Measurements from ENCODE around the gene SLC20A1. TPM values are rescaled to one million over a fixed set of nuclear protein-coding genes. Genes with fewer than 3 reads are reported as not detected.
"Not testable (repeated sequence)": the region's sequence is repeated elsewhere in the genome, so short reads cannot be mapped to it uniquely, and the experiment has no call there.

The SLC20A1 gene
- total RNA-seq, 1 donor from 2014 or later, result 12.9 TPM

DNA sequence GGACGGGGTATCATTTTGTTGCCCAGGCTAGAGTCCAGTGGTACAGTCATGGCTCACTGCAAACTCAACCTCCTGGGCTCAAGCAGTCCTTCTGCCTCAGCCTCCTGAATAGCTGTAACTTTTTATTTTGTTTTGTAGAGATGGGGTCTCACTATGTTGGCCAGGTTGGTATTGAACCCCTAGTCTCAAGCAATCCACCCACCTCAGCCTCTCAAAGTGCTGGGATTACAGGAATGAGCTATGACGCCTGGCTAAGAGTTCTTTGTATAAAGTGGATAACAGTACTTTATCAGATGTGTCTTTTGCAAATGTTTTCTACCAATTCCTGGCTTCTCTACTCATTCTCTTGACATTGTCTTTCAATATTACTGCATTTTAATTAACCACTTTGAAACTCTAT is 57.9 kb downstream of the SLC20A1 start:
- DNase-seq (ENCODE audit: low spot score) (no peak), ATAC-seq (no peak)

DNA sequence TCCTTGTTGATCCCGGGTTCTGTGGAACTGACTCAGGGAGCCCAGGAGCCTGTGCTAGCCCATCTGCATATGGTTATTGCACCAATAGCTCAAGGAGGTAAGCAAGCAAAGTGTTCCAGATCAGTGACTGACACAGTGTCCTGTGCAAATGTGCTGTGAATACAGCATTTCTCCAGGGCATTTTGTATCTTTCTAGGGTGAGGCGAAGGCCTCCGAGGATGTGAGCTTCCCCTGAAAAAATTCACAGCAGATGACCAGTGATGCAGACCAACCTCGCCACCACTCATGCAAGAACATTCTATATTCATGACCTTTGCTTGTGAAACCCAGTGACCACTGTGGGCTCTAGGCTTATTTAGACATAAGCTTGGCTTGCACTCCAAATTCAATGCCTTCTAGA is 59.8 kb downstream of the SLC20A1 start:
- DNase-seq (ENCODE audit: low spot score), result peak; percentile 16
- ATAC-seq, result no peak

GRCh38 chr2:112706170-112706664 is 60.5 kb downstream of the SLC20A1 start:
- DNase-seq (ENCODE audit: low spot score) (peak; percentile 28), ATAC-seq (no peak)

GRCh38 chr2:112706947-112707346 is 61.2 kb downstream of the SLC20A1 start:
- not testable (repeated sequence) for DNase-seq (ENCODE audit: low spot score); ATAC-seq

- ATAC-seq (no peak), DNase-seq (ENCODE audit: low spot score) (no peak)
Observed at GRCh38 chr2:112708968-112709367, 63.2 kb downstream of the SLC20A1 start.

- DNase-seq (ENCODE audit: low spot score) (no peak), ATAC-seq (no peak)
Observed at GRCh38 chr2:112709703-112710102, 64.0 kb downstream of the SLC20A1 start.

DNA sequence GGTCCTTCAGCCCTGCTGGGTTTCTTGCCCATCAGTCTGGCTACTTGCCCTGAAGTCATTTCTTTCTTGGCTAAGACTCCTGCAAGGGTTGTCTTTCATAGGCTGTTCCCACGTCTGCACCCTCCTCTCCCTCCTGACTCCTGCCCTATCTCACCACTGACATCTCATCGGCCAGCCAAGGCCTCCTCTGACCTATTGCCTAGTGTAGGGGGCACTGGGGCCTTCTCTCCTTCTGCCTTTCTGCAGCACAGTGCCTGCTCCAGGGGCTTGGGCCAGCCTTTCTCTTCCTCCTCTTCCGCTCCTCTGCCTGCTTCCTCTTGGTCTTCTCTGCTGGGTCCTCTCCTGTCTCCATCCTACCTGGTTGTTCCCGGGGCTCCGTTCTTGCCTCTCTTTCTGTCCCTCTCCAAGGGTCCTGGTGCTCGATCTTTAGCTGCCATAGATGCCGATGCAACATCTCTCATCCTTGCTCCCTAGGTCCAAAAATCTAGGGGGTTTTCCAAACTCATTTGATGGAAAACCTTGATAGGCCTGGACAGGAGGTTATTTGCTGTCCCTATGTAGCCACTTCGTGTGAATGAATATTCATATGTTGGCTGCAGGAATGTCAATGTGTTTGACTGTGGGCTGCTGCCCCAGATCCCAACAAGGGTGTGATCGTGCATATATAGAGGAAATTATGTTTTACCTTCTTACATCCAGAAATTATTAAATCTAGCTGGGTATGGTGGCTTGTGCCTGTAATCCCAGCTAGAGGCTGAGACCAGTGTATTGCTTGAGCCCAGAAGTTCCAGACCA is 65.4 kb downstream of the SLC20A1 start:
- no peak for ATAC-seq
- DNase-seq (ENCODE audit: low spot score), result no peak

- ATAC-seq (no peak), DNase-seq (ENCODE audit: low spot score) (no peak)
Observed at GRCh38 chr2:112712465-112712864, 66.7 kb downstream of the SLC20A1 start.

- ATAC-seq (peak; percentile 20), DNase-seq (ENCODE audit: low spot score) (no peak)
Observed at GRCh38 chr2:112712903-112713584, 67.3 kb downstream of the SLC20A1 start.

Other genes with a start within 250 kb of the SLC20A1 start
- gene RGPD8, start 212.3 kb upstream of the SLC20A1 start, total RNA-seq, result 6.7 TPM
- 16.4 TPM for gene TTL, start 163.8 kb upstream of the SLC20A1 start, total RNA-seq
- 16.2 TPM for gene POLR1B, start 103.5 kb upstream of the SLC20A1 start, total RNA-seq
- 21.2 TPM for gene CHCHD5, start 61.3 kb upstream of the SLC20A1 start, total RNA-seq
- gene NT5DC4, start 75.1 kb downstream of the SLC20A1 start, total RNA-seq, result not detected
- gene CKAP2L, start 118.7 kb downstream of the SLC20A1 start, total RNA-seq, result 0.08 TPM
- gene IL1A, start 138.6 kb downstream of the SLC20A1 start, total RNA-seq, result not detected
- gene IL1B, start 190.8 kb downstream of the SLC20A1 start, total RNA-seq, result not detected

Data from left lobe of liver (tissue), 2 donors.